HepG2 (cell line): Measurements from ENCODE around the gene GINS3. TPM values are rescaled to one million over a fixed set of nuclear protein-coding genes. Genes with fewer than 3 reads are reported as not detected.

ENCODE experiments used
- ARHGAP35 ChIP-seq: sonication (generic); formaldehyde crosslinking; IDR thresholded peaks from 2 replicates; pipeline ENCODE4 v1.9.0; 2022; ENCODE audit warnings: mild to moderate bottlenecking, inconsistent platforms, moderate library complexity, missing genetic modification reagents, borderline replicate concordance
- ATF7 ChIP-seq, 2 experiments: fragments of 450-650 bp in 1 of 2; sonication (generic) in 1 of 2; formaldehyde crosslinking in 1 of 2; IDR thresholded peaks; 2 replicates each; pipeline versions ENCODE4 v1.4.0 to v1.6.1; 2016 to 2020; ENCODE audit warnings: antibody characterized with exemption in 1 of 2, mild to moderate bottlenecking in 1 of 2, missing genetic modification reagents in 1 of 2
- ATRX ChIP-seq: sonication (generic); formaldehyde crosslinking; IDR thresholded peaks from 2 replicates; pipeline ENCODE4 v1.4.0; 2020; ENCODE audit warnings: missing genetic modification reagents, borderline replicate concordance
- CSRNP2 ChIP-seq: sonication (generic); formaldehyde crosslinking; conservative IDR thresholded peaks from 2 replicates; pipeline ENCODE4 v1.8.0; 2022; ENCODE audit warnings: low read depth, missing genetic modification reagents
- KDM2A ChIP-seq: sonication (generic); formaldehyde crosslinking; IDR thresholded peaks from 2 replicates; pipeline ENCODE4 v1.4.0; 2020; ENCODE audit warnings: low read depth, missing genetic modification reagents, borderline replicate concordance
- LRRFIP1 ChIP-seq: sonication (generic); formaldehyde crosslinking; conservative IDR thresholded peaks from 2 replicates; pipeline ENCODE4 v1.4.0; 2020; ENCODE audit warnings: missing genetic modification reagents
- MLX ChIP-seq: IDR thresholded peaks from 2 replicates; pipeline ENCODE4 v1.6.1; 2016
- NFE2L1 ChIP-seq: sonication (generic); formaldehyde crosslinking; IDR thresholded peaks from 2 replicates; pipeline ENCODE4 v1.4.0; 2020; ENCODE audit warnings: missing genetic modification reagents, mild to moderate bottlenecking, borderline replicate concordance
- PRDM10 ChIP-seq: sonication (generic); formaldehyde crosslinking; IDR thresholded peaks from 2 replicates; pipeline ENCODE4 v1.4.0; 2020; ENCODE audit warnings: low read depth, missing genetic modification reagents
- SAP130 ChIP-seq: IDR thresholded peaks from 2 replicates; pipeline ENCODE4 v1.6.1; 2016; ENCODE audit warnings: low read depth
- SKI ChIP-seq: fragments of 450-650 bp; IDR thresholded peaks from one replicate; pipeline ENCODE4 v1.6.1; 2018; ENCODE audit warnings: mild to moderate bottlenecking; ENCODE audit not compliant: partially characterized antibody
- ZBTB25 ChIP-seq: IDR thresholded peaks from 2 replicates; pipeline ENCODE4 v1.6.1; 2018; ENCODE audit warnings: missing genetic modification reagents
- ZNF343 ChIP-seq: sonication (generic); formaldehyde crosslinking; IDR thresholded peaks from 2 replicates; pipeline ENCODE4 v1.4.0; 2020; ENCODE audit warnings: mild to moderate bottlenecking, missing genetic modification reagents
- ZNF562 ChIP-seq: sonication (generic); formaldehyde crosslinking; IDR thresholded peaks from 2 replicates; pipeline ENCODE4 v1.8.0; 2022; ENCODE audit warnings: missing genetic modification reagents, borderline replicate concordance
- ZNF749 ChIP-seq: sonication (generic); formaldehyde crosslinking; IDR thresholded peaks from 2 replicates; pipeline ENCODE4 v1.8.0; 2022; ENCODE audit warnings: mild to moderate bottlenecking, missing genetic modification reagents, moderate library complexity, borderline replicate concordance
- ZNF790 ChIP-seq: sonication (generic); formaldehyde crosslinking; IDR thresholded peaks from 2 replicates; pipeline ENCODE4 v1.8.0; 2022; ENCODE audit warnings: missing genetic modification reagents, mild to moderate bottlenecking, borderline replicate concordance
- ZSCAN31 ChIP-seq: sonication (generic); formaldehyde crosslinking; IDR thresholded peaks from 2 replicates; pipeline ENCODE4 v1.5.0; 2020; ENCODE audit warnings: low read depth, mild to moderate bottlenecking, missing genetic modification reagents
- polyA plus RNA-seq, 8 experiments: library from polyadenylated mRNA; depleted of rRNA in 3 of 8; stranded (reverse) in 7 of 8; unstranded in 1 of 8; fragments of >200 nt; fragmentation: Illumina TruSeq in 4 of 8; extraction: Trizol in 4 of 8; gene quantifications; 2 replicates each; pipeline versions ENCODE4 v1.2.1 to v1.2.3, GENCODE V29; 2011 to 2016; ENCODE audit warnings: low read depth in 4 of 8, missing spikeins in 1 of 8, mixed read lengths in 1 of 8; ENCODE audit not compliant: insufficient read depth in 1 of 8
- total RNA-seq, 5 experiments: library from RNA; depleted of rRNA; stranded (reverse); fragments of >200 nt; fragmentation: Illumina TruSeq; extraction: Trizol; gene quantifications; 2 replicates each; pipeline ENCODE4 v1.2.3, GENCODE V29; 2016; ENCODE audit warnings: low read depth in 1 of 5

The GINS3 gene
- total and polyA plus RNA-seq, 2 of the 13 experiments (the other 11 are each of a cell fraction or from before 2014, with no cell fraction given), result 6.5 to 19.3 TPM

GRCh38 chr16:58392215-58393137 is at the start of gene GINS3 (continued):
- TF ChIP-seq ATF7 (IDR thresholded peaks at IDR 0.05) (no peak), ATF7 (CRISPR knock-in tag; IDR thresholded peaks at IDR 0.05) (peak; percentile 30; the same call in 1 of the 2 replicates), PRDM10 (peak; percentile 42; the same call in 1 of the 2 replicates), SAP130 (CRISPR knock-in tag) (peak; percentile 97), ATRX (no peak), KDM2A (CRISPR knock-in tag) (peak; percentile 96), ARHGAP35 (CRISPR knock-in tag) (peak; percentile 98), LRRFIP1 (CRISPR knock-in tag) (peak; percentile 80; the same call in 1 of the 2 replicates), ZNF790 (peak; percentile 76; the same call in 1 of the 2 replicates), ZBTB25 (peak; percentile 95), CSRNP2 (CRISPR knock-in tag) (no peak), ZNF343 (CRISPR knock-in tag) (peak; percentile 72; the same call in 1 of the 2 replicates), NFE2L1 (CRISPR knock-in tag) (peak; percentile 83; the same call in 1 of the 2 replicates), MLX (CRISPR knock-in tag) (0 out of 2 replicates have a peak, but pooled peaks have one; percentile 22), ZSCAN31 (CRISPR knock-in tag) (peak; percentile 95), ZNF562 (CRISPR knock-in tag) (peak; percentile 57; the same call in 1 of the 2 replicates), SKI (no peak), ZNF749 (CRISPR knock-in tag) (peak; percentile 81; the same call in 1 of the 2 replicates)
